DND-41 (cell line): Measurements from ENCODE around the gene VPS50.

Experiments
- ATAC-seq: fragments of 200-7000 bp; cut with Tn5 transposase; 3 replicates; pipeline ENCODE4 v1.9.1; 2021; ENCODE audit warnings: low read depth; ENCODE audit not compliant: insufficient read depth
- DNase-seq: peaks from one replicate; pipeline ENCODE4 v3.0.0-alpha.2; 2020
- H2AFZ ChIP-seq: 2 replicates; pipeline ENCODE4 v1.6.0; 2012; ENCODE audit warnings: low read depth, low read length
- H3K27ac ChIP-seq: 2 replicates; pipeline ENCODE4 v1.5.1; 2012; ENCODE audit warnings: low read length, inconsistent platforms
- H3K27me3 ChIP-seq: fragments of 200-600 bp; sonication (generic); 2 replicates; pipeline ENCODE4 v1.6.0; 2012; ENCODE audit warnings: low read length, mild to moderate bottlenecking, inconsistent platforms; ENCODE audit not compliant: insufficient read depth, poor library complexity
- H3K36me3 ChIP-seq: 2 replicates; pipeline ENCODE4 v1.5.1; 2012; ENCODE audit warnings: low read length, inconsistent platforms; ENCODE audit not compliant: insufficient read depth
- H3K4me1 ChIP-seq: 2 replicates; pipeline ENCODE4 v1.5.1; 2012; ENCODE audit warnings: mild to moderate bottlenecking, low read length; ENCODE audit not compliant: insufficient read depth
- H3K4me2 ChIP-seq: 2 replicates; pipeline ENCODE4 v1.6.0; 2012; ENCODE audit warnings: mild to moderate bottlenecking, moderate library complexity, low read length, inconsistent platforms; ENCODE audit not compliant: insufficient read depth
- H3K4me3 ChIP-seq, 2 experiments: fragments of 200-600 bp in 1 of 2; shearing (Covaris generic) in 1 of 2; 2 replicates each; pipeline ENCODE4 v1.5.1; 2012 to 2016; ENCODE audit warnings: inconsistent platforms in 2 of 2, low read length in 2 of 2, mild to moderate bottlenecking in 2 of 2, low read depth in 1 of 2, moderate library complexity in 1 of 2
- H3K79me2 ChIP-seq: 2 replicates; pipeline ENCODE4 v1.6.0; 2012; ENCODE audit warnings: low read length, inconsistent platforms; ENCODE audit not compliant: insufficient read depth
- H3K9ac ChIP-seq: 2 replicates; pipeline ENCODE4 v1.6.0; 2012; ENCODE audit warnings: low read depth, mild to moderate bottlenecking, inconsistent platforms, low read length, moderate library complexity
- H3K9me3 ChIP-seq: 2 replicates; pipeline ENCODE4 v1.5.1; 2012; ENCODE audit warnings: low read length, moderate library complexity, mild to moderate bottlenecking, inconsistent platforms; ENCODE audit not compliant: insufficient read depth, severe bottlenecking
- H4K20me1 ChIP-seq: 2 replicates; pipeline ENCODE4 v1.6.0; 2012; ENCODE audit warnings: low read length; ENCODE audit not compliant: insufficient read depth
- CTCF ChIP-seq: IDR thresholded peaks from 2 replicates; pipeline ENCODE4 v1.5.1; 2012; ENCODE audit warnings: borderline replicate concordance, low read length, moderate library complexity, mild to moderate bottlenecking; ENCODE audit not compliant: poor library complexity, severe bottlenecking; ENCODE audit errors: extremely low read depth
- EZH2 ChIP-seq: IDR thresholded peaks from 3 replicates; pipeline ENCODE4 v1.6.1; 2012; ENCODE audit warnings: borderline replicate concordance, low read depth, mild to moderate bottlenecking, moderate library complexity, low read length, inconsistent platforms; ENCODE audit not compliant: severe bottlenecking

VPS50 gene

GRCh38 chr7:93218997-93219827 is 13.0 kb upstream of the VPS50 start:
- DNase-seq: no peak
- H3K4me2 ChIP-seq: no peak overlapping the region

GRCh38 chr7:93219868-93220267 is 12.3 kb upstream of the VPS50 start:
- no peak overlapping the region for H3K27ac ChIP-seq

More at GRCh38 chr7:93218997-93219827, 13.0 kb upstream of the VPS50 start:
- TF ChIP-seq EZH2 (no peak), CTCF (no peak)
- Histone ChIP-seq H3K9ac (no peak overlapping the region), H3K27me3 (peaks cover 14% of the 10 kb centered on the region), H3K4me1 (no peaks in the 10 kb centered on the region), H2AFZ (no peak overlapping the region), H3K27ac (no peak overlapping the region), H3K9me3 (no peaks in the 10 kb centered on the region), H3K79me2 (no peaks in the 10 kb centered on the region), H3K36me3 (no peaks in the 10 kb centered on the region), H4K20me1 (no peaks in the 10 kb centered on the region), H3K4me3 (no peak overlapping the region)
- no peak for ATAC-seq

GRCh38 chr7:93226310-93226709 is 5.9 kb upstream of the VPS50 start, which contains the start of gene HEPACAM2:
TSS of gene HEPACAM2 (minus strand) at chr7:93226469.
- no peaks in the 10 kb centered on the region for H3K79me2 ChIP-seq
- H3K4me3 ChIP-seq: no peak within 1 kb of the TSS
- H3K9me3 ChIP-seq: no peaks in the 10 kb centered on the region
- H4K20me1 ChIP-seq: no peaks in the 10 kb centered on the region
- H2AFZ ChIP-seq: no peak within 1 kb of the TSS
- DNase-seq: no peak
- H3K4me2 ChIP-seq: no peak within 1 kb of the TSS
- peaks cover 9% of the 10 kb centered on the region for H3K27me3 ChIP-seq
- ATAC-seq: no peak
- no peaks in the 10 kb centered on the region for H3K36me3 ChIP-seq
- no peak within 1 kb of the TSS for H3K27ac ChIP-seq
- H3K9ac ChIP-seq: no peak within 1 kb of the TSS
- H3K4me1 ChIP-seq: peaks cover 10% of the 10 kb centered on the region
- TF ChIP-seq EZH2 (no peak), CTCF (no peak)

More at GRCh38 chr7:93219868-93220267, 12.3 kb upstream of the VPS50 start:
- Histone ChIP-seq H3K27me3 (peaks cover 18% of the 10 kb centered on the region), H3K4me2 (no peak overlapping the region), H2AFZ (no peak overlapping the region), H4K20me1 (no peaks in the 10 kb centered on the region), H3K9me3 (no peaks in the 10 kb centered on the region), H3K79me2 (no peaks in the 10 kb centered on the region), H3K4me1 (no peaks in the 10 kb centered on the region), H3K4me3 (no peak overlapping the region), H3K36me3 (no peaks in the 10 kb centered on the region), H3K9ac (no peak overlapping the region)
- ATAC-seq: no peak
- no peak for DNase-seq
- TF ChIP-seq EZH2 (no peak), CTCF (no peak)
